ENCODE results near the gene IFI44L.
A peak's percentile ranks its signal among the peaks of the same experiment; 100 is the strongest.

Gene IFI44L

GRCh38 chr1:78619803-78620579 is at the start of gene IFI44L:
Gene IFI44L, plus strand, starts transcription at chr1:78620448. Its CDS starts 7,468 bp downstream, at chr1:78627916.
- DNase-seq = peak in 13 of 51 donors; percentile 2 to 40 (median 9)

GRCh38 chr1:78570539-78570938 is 49.7 kb upstream of the IFI44L start:
- no peak for DNase-seq

- DNase-seq = no peak
These were observed 42.8 kb upstream of the IFI44L start for GRCh38 chr1:78577257-78578100.

- DNase-seq = no peak
These were observed 33.7 kb upstream of the IFI44L start for GRCh38 chr1:78586572-78586971.

- no peak for DNase-seq
These were observed 33.0 kb upstream of the IFI44L start for GRCh38 chr1:78587211-78587610.

- no peak for DNase-seq
These were observed 28.3 kb upstream of the IFI44L start for GRCh38 chr1:78591971-78592370.

- DNase-seq = no peak
These were observed 21.0 kb upstream of the IFI44L start for GRCh38 chr1:78599294-78599693.

GRCh38 chr1:78601068-78601467 is 19.2 kb upstream of the IFI44L start:
- DNase-seq = no peak

- DNase-seq = no peak
These were observed 17.0 kb upstream of the IFI44L start for GRCh38 chr1:78603206-78603605.

GRCh38 chr1:78604643-78605042 is 15.6 kb upstream of the IFI44L start:
- no peak for DNase-seq

GRCh38 chr1:78606274-78606673 is 14.0 kb upstream of the IFI44L start:
- no peak for DNase-seq

GRCh38 chr1:78607334-78607927 is 12.8 kb upstream of the IFI44L start:
- no peak for DNase-seq

GRCh38 chr1:78607944-78608343 is 12.3 kb upstream of the IFI44L start:
- DNase-seq = no peak

- DNase-seq = peak in 46 of 51 donors; percentile 5 to 83 (median 50)
These were observed 2.6 kb upstream of the IFI44L start for GRCh38 chr1:78617615-78618026.

GRCh38 chr1:78619032-78619431 is 1.2 kb upstream of the IFI44L start:
- no peak for DNase-seq

GRCh38 chr1:78619446-78619802 is 824 bp upstream of the IFI44L start:
- DNase-seq = peak in 4 of 51 donors; percentile 2 to 25 (median 20)

- no peak for DNase-seq
These were observed 418 bp downstream of the IFI44L start for GRCh38 chr1:78620666-78621065.

- no peak for DNase-seq
These were observed 2.3 kb downstream of the IFI44L start for GRCh38 chr1:78622548-78622947.

GRCh38 chr1:78624035-78624434 is 3.8 kb downstream of the IFI44L start:
- no peak for DNase-seq

GRCh38 chr1:78627321-78627720 is 7.1 kb downstream of the IFI44L start:
- DNase-seq = no peak

GRCh38 chr1:78630600-78630999 is 10.4 kb downstream of the IFI44L start:
- DNase-seq = no peak

- DNase-seq = no peak
These were observed 13.0 kb downstream of the IFI44L start for GRCh38 chr1:78633209-78633608.
